Measurements from ENCODE around the gene TNS1. TPM values are rescaled to one million over a fixed set of nuclear protein-coding genes. Genes with fewer than 3 reads are reported as not detected.

The TNS1 gene
- total RNA-seq, 1 donor from 2014 or later = 828 TPM

GRCh38 chr2:217958206-217958883, 44.5 kb downstream of the TNS1 start:
- no peak for TF ChIP-seq CTCF (IDR thresholded peaks at IDR 0.05; ENCODE audit: borderline replicate concordance)
- no peaks in the 10 kb centered on the region for H3K9me3 ChIP-seq (replicated peaks)
- no peak overlapping the region for H3K27ac ChIP-seq (replicated peaks)
- no peak overlapping the region for H3K4me3 ChIP-seq
- H3K36me3 ChIP-seq = no peaks in the 10 kb centered on the region
- DNase-seq = no peak
- peaks cover 96% of the 10 kb centered on the region for H3K4me1 ChIP-seq
- H3K27me3 ChIP-seq (ENCODE audit: low read depth) = no peaks in the 10 kb centered on the region
- intact Hi-C loops (cut with micrococcal nuclease) = no loop called here

GRCh38 chr2:217956586-217957457, 46.0 kb downstream of the TNS1 start:
- Histone ChIP-seq H3K4me1 (peaks cover 98% of the 10 kb centered on the region), H3K36me3 (no peaks in the 10 kb centered on the region)
- no peak for TF ChIP-seq CTCF (IDR thresholded peaks at IDR 0.05; ENCODE audit: borderline replicate concordance)

GRCh38 chr2:217955881-217956493, 46.8 kb downstream of the TNS1 start:
- intact Hi-C loops (cut with micrococcal nuclease) = no loop called here
- Histone ChIP-seq H3K4me1 (peaks cover 98% of the 10 kb centered on the region), H3K36me3 (no peaks in the 10 kb centered on the region), H3K27me3 (ENCODE audit: low read depth) (no peaks in the 10 kb centered on the region), H3K4me3 (no peak overlapping the region), H3K9me3 (replicated peaks) (no peaks in the 10 kb centered on the region), H3K27ac (replicated peaks) (peak overlapping the region; percentile 91)
- DNase-seq = no peak
- TF ChIP-seq CTCF (IDR thresholded peaks at IDR 0.05; ENCODE audit: borderline replicate concordance) = no peak

More at GRCh38 chr2:217956586-217957457, 46.0 kb downstream of the TNS1 start:
- DNase-seq = peak; percentile 59
- Histone ChIP-seq H3K4me3 (peak overlapping the region; percentile 27), H3K27ac (replicated peaks) (peak overlapping the region; percentile 91), H3K27me3 (ENCODE audit: low read depth) (no peaks in the 10 kb centered on the region), H3K9me3 (replicated peaks) (no peaks in the 10 kb centered on the region)
- intact Hi-C loops (cut with micrococcal nuclease) = no loop called here

- no peaks in the 10 kb centered on the region for H3K27me3 ChIP-seq (ENCODE audit: low read depth)
- no peak for DNase-seq
- no peak for TF ChIP-seq CTCF (IDR thresholded peaks at IDR 0.05; ENCODE audit: borderline replicate concordance)
- intact Hi-C loops (cut with micrococcal nuclease) = loop anchor here (5.0 kb wide), 1 partner anchor 32 kb away; no protein-coding TSS in a partner anchor
- H3K36me3 ChIP-seq = no peaks in the 10 kb centered on the region
- peak overlapping the region; percentile 91 for H3K27ac ChIP-seq (replicated peaks)
- H3K4me1 ChIP-seq = peaks cover 98% of the 10 kb centered on the region
- H3K9me3 ChIP-seq (replicated peaks) = no peaks in the 10 kb centered on the region
- H3K4me3 ChIP-seq = no peak overlapping the region
These were observed 47.6 kb downstream of the TNS1 start for GRCh38 chr2:217954971-217955740.

- Histone ChIP-seq H3K4me3 (no peak overlapping the region), H3K4me1 (peaks cover 98% of the 10 kb centered on the region), H3K36me3 (no peaks in the 10 kb centered on the region), H3K9me3 (replicated peaks) (no peaks in the 10 kb centered on the region), H3K27ac (replicated peaks) (peak overlapping the region; percentile 91), H3K27me3 (ENCODE audit: low read depth) (no peaks in the 10 kb centered on the region)
- DNase-seq = peak; percentile 61
- intact Hi-C loops (cut with micrococcal nuclease) = loop anchor here (5.0 kb wide), 1 partner anchor 33 kb away; no protein-coding TSS in a partner anchor
- no peak for TF ChIP-seq CTCF (IDR thresholded peaks at IDR 0.05; ENCODE audit: borderline replicate concordance)
These were observed 48.3 kb downstream of the TNS1 start for GRCh38 chr2:217954469-217954868.
